ENCODE data around the gene ZNF468.
"Not testable (repeated sequence)": the region's sequence is repeated elsewhere in the genome, so short reads cannot be mapped to it uniquely, and the experiment has no call there.

GRCh38 chr19:52847352-52847751 lies 10.1 kb downstream of the ZNF468 start:
- TF ChIP-seq, protein P1, sequence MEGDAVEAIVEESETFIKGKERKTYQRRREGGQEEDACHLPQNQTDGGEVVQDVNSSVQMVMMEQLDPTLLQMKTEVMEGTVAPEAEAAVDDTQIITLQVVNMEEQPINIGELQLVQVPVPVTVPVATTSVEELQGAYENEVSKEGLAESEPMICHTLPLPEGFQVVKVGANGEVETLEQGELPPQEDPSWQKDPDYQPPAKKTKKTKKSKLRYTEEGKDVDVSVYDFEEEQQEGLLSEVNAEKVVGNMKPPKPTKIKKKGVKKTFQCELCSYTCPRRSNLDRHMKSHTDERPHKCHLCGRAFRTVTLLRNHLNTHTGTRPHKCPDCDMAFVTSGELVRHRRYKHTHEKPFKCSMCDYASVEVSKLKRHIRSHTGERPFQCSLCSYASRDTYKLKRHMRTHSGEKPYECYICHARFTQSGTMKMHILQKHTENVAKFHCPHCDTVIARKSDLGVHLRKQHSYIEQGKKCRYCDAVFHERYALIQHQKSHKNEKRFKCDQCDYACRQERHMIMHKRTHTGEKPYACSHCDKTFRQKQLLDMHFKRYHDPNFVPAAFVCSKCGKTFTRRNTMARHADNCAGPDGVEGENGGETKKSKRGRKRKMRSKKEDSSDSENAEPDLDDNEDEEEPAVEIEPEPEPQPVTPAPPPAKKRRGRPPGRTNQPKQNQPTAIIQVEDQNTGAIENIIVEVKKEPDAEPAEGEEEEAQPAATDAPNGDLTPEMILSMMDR (conservative IDR thresholded peaks at IDR 0.05) = not testable (repeated sequence)
- not testable (repeated sequence) for TF ChIP-seq ZFX (IDR thresholded peaks at IDR 0.05)

Data from C4-2B (cell line).